Stimulated activated memory B cell treated with anti-CD40 and anti-IgM and Interleukin-4, amounts not matched to agents 10 μg/mL and 1 μg/mL and 100 μg/mL, for 72 hours (primary cell): ENCODE data around the gene PYCARD.
"Not testable (repeated sequence)": the region's sequence is repeated elsewhere in the genome, so short reads cannot be mapped to it uniquely, and the experiment has no call there.

Experiments
- ATAC-seq: fragments of 150-1000 bp; cut with Tn5 transposase; 2 replicates; pipeline ENCODE4 v1.10.0; 2021
- H3K27ac Mint-ChIP-seq: one replicate; pipeline ENCODE4 v1.8.0; 2022; ENCODE audit warnings: mild to moderate bottlenecking, mixed read lengths
- H3K27me3 Mint-ChIP-seq: one replicate; pipeline ENCODE4 v1.8.0; 2022; ENCODE audit warnings: mixed read lengths
- H3K36me3 Mint-ChIP-seq: one replicate; pipeline ENCODE4 v1.8.0; 2022; ENCODE audit warnings: mixed read lengths
- H3K4me1 Mint-ChIP-seq: one replicate; pipeline ENCODE4 v1.8.0; 2022; ENCODE audit warnings: mixed read lengths
- H3K4me3 Mint-ChIP-seq: one replicate; pipeline ENCODE4 v1.8.0; 2022; ENCODE audit warnings: mild to moderate bottlenecking, moderate library complexity, mixed read lengths
- H3K9me3 Mint-ChIP-seq: one replicate; pipeline ENCODE4 v1.8.0; 2022; ENCODE audit warnings: mixed read lengths

PYCARD gene

DNA sequence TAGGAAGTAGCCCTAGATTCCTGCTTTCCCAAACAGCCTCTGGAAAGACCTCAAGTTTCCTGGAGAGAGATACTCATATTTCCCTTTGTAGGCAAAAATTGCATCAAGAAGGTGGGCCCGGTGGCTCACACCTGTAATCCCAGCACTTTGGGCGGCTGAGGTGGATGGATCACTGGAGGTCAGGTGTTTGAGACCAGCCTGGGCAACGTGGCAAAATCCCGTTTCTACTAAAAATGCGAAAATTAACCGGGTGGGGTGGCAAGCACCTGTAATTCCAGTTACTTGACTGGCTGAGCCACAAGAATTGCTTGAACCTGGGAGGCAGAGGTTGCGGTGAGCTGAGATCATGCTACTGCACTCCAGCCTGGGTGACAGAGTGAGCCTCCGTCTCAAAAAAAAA lies 2.4 kb downstream of the PYCARD start:
- Mint-ChIP-seq H3K27ac (peak overlapping the region; percentile 2), H3K4me1 (peaks cover 63% of the 10 kb centered on the region), H3K36me3 (peaks cover 15% of the 10 kb centered on the region)
- not testable (repeated sequence) for H3K27me3 Mint-ChIP-seq, H3K4me3 Mint-ChIP-seq, H3K9me3 Mint-ChIP-seq, ATAC-seq

DNA sequence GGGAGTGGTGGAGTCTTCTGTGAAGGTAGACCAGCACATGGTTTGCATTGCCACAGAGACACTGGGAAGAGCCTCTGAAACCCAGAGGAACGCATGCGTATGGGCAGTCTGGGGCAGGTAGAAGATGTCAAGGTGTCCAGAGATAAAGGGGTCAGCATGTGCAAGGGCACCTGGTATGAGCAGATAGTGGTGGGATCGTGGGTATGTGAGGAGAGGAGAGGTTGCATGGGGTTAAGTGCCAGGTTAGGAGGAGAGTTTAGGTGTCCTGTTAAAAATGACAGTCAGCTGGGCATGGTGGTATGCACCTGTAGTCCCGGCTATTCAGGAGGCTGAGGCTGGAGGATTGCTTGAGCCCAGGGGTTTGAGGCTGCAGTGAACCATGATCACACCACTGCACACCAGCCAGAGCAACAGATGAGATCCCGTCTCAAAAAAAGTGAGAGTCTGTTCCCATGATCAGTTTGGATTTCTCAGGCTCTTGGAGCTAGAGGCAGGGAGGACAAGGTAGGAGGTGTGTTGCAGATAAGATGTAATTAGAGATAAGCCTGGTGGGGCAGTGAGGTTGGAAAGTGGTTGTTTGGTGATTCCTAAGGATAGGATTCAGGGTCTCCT lies 3.0 kb downstream of the PYCARD start:
- no peak for ATAC-seq
- Mint-ChIP-seq H3K4me3 (no peak overlapping the region), H3K36me3 (peaks cover 19% of the 10 kb centered on the region)

DNA sequence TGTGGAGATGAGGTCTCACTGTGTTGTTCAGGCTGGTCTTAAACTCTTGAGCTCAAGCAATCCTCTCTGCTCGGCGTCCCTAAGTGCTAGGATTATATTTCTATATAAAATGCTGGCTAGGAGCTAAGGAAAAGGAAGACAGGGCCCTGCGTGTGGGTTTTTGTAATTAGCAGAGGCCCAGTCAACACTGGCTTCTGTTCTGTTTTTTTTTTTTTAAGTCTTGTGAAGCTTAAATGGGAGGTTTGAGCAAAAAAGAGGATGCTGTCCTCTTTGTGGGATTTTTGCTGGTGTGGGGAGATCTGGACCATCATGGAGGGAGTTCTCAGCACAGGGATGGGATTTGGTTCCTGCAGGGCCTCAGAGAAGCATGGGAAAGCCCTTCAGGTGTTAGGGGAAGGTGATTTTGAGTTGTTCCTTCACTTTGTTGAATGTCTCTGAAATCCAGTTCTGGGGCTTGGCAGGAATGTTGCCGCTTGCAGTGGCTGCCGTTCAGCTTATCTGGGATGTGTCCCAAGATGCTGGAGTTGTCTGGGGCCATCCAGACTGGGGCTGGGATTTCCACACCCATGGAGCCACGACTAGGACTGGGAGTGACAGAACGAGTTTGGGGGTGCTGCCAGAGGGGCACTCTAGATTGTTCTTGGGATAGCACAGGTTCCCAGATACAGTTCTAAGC lies 4.2 kb downstream of the PYCARD start:
- ATAC-seq, result no peak
- no peaks in the 10 kb centered on the region for H3K27me3 Mint-ChIP-seq
- H3K27ac Mint-ChIP-seq, result peak overlapping the region; percentile 68
- H3K4me3 Mint-ChIP-seq, result no peak overlapping the region
- H3K36me3 Mint-ChIP-seq, result peaks cover 29% of the 10 kb centered on the region
- no peaks in the 10 kb centered on the region for H3K9me3 Mint-ChIP-seq
- peaks cover 56% of the 10 kb centered on the region for H3K4me1 Mint-ChIP-seq

More for the DNA sequence above, 3.0 kb downstream of the PYCARD start:
- Mint-ChIP-seq H3K27ac (peak overlapping the region; percentile 2), H3K9me3 (no peaks in the 10 kb centered on the region), H3K27me3 (no peaks in the 10 kb centered on the region), H3K4me1 (peaks cover 57% of the 10 kb centered on the region)

DNA sequence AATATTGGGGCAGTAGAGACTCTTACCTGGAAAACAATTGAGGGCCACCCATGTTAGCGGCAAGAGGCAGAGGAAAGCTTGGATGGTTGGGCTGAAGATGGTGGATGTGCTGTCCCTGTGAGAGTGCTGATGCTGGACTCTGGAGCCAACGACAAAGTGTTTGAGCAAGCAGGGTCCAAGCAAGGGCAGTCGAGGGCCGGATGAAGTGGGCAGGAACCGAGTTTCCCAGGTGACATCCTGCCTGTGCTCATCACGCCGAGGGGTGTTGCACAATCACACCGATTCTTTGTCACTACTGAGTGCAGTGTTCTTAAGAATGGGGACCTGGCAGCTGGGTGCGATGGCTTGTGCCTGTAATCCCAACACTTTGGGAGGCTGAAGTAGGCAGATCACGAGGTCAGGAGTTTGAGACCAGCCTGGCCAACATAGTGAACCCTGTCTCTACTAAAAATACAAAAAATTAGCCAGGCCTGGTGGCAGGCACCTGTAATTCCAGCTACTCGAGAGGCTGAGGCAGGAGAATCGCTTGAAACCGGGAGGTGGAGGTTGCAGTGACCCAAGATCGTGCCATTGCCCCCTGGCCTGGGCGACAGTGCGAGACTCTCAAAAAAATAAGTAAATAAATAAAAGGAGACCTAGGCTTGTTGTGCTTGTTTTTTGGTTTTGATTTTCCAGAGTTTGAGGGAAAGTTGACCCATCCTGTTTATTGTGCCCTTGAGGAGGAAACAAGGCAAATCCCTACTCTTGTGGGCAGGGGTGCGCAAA lies 6.1 kb downstream of the PYCARD start:
- Mint-ChIP-seq H3K4me3 (no peak overlapping the region), H3K36me3 (peaks cover 39% of the 10 kb centered on the region), H3K27ac (no peak overlapping the region), H3K27me3 (no peaks in the 10 kb centered on the region), H3K4me1 (peaks cover 53% of the 10 kb centered on the region), H3K9me3 (no peaks in the 10 kb centered on the region)
- ATAC-seq, result no peak

DNA sequence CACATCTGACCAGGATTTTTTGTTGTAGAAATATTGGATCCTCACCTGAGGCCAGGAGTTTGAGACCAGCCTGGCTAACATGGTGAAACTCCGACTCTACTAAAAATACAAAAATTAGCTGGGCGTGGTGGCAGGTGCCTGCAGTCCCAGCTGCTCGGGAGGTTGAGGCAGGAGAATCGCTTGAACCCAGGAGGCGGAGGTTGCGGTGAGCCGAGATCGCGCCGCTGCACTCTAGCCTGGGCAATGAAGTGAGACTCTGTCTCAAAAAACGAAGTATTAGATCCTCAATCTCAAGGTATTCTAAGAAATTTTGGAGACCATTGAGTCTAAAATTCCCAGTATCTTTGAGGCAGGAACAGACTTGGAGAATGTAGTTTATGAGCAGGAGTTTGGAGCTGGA lies 6.7 kb downstream of the PYCARD start:
- H3K9me3 Mint-ChIP-seq, H3K4me3 Mint-ChIP-seq, H3K27ac Mint-ChIP-seq, ATAC-seq, H3K27me3 Mint-ChIP-seq: not testable (repeated sequence)
- H3K36me3 Mint-ChIP-seq, result peaks cover 45% of the 10 kb centered on the region
- peaks cover 53% of the 10 kb centered on the region for H3K4me1 Mint-ChIP-seq

DNA sequence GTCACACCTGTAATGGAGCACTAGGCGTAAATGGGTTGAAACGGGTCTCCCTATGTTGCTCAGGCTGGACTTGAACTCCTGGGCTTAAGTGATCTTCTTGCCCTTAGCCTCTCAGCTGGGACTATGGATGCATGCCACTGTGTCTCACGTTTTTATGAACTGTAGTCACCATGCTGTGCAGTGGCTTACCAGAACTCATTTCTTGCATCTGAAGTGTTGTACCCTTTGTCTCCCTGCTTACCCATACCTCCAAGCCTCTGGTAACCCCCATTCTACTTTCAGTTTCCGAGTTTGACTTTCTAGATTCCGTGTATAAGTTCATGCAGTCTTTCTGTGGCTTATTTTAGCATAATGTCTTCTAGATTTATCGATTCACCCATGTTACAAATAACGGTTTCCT lies 7.7 kb downstream of the PYCARD start:
- ATAC-seq, result no peak
- Mint-ChIP-seq H3K27me3 (no peaks in the 10 kb centered on the region), H3K4me1 (peaks cover 57% of the 10 kb centered on the region), H3K9me3 (no peaks in the 10 kb centered on the region), H3K4me3 (no peak overlapping the region), H3K36me3 (peaks cover 55% of the 10 kb centered on the region), H3K27ac (no peak overlapping the region)

DNA sequence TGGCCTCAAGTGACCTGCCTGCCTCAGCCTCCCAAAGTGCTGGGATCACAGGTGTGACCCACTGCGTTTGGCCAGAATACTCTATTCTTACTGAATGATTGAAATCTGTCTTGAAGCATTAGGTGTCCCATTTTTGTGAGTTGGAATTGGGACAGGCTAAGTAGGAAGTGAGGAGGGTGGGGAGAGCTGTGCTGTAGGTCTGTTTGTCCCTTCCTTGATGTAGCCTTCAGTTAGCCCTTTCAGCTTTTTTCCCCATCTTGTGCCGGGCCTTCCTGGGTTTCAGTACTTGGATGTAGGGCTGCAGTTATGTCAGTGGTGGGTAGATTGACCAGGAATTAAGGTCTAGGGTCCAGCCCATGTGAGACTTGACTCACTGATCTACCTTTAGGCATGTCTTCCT lies 8.7 kb downstream of the PYCARD start:
- H3K36me3 Mint-ChIP-seq, result peaks cover 59% of the 10 kb centered on the region
- H3K27ac Mint-ChIP-seq, result no peak overlapping the region
- peaks cover 58% of the 10 kb centered on the region for H3K4me1 Mint-ChIP-seq
- H3K4me3 Mint-ChIP-seq, result no peak overlapping the region
- no peak for ATAC-seq
- H3K27me3 Mint-ChIP-seq, result no peaks in the 10 kb centered on the region
- H3K9me3 Mint-ChIP-seq, result no peaks in the 10 kb centered on the region

DNA sequence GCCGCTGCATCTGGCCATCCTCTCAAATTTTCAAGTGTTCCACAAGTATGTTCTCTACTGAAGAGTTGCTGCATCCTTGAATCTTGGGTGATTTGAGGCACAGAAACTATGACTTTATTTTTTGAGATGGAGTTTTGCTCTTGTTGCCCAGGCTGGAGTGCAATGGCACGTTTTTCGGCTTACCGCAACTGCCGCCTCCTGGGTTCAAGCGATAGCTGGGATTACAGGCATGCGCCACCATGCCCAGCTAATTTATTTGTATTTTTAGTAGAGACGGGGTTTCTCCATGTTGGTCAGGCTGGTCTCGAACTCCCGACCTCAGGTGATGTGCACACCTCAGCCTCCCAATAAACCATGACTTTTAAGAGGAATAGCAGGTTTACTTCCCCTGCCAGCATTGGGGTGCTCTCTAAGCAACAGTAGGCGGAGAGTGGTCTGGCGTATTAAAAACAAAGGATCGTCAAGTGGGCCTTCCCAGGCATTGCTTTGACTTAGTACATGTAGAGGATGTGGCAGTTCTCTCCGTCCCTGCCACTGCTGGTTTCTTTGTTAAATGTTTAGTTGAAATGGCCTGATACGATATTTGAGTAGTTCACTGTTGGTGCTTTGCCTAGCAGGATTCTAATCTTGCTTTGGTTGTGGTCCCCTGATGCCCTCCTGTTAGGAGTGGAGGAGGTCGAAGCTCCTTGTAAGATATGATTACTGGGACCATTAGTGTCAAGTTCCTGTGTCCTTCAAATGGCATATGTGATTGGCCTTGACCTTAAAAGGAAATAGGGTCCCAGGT lies 9.5 kb downstream of the PYCARD start:
- H3K36me3 Mint-ChIP-seq, result peaks cover 67% of the 10 kb centered on the region
- H3K27ac Mint-ChIP-seq, result no peak overlapping the region
- H3K4me1 Mint-ChIP-seq, result peaks cover 50% of the 10 kb centered on the region

DNA sequence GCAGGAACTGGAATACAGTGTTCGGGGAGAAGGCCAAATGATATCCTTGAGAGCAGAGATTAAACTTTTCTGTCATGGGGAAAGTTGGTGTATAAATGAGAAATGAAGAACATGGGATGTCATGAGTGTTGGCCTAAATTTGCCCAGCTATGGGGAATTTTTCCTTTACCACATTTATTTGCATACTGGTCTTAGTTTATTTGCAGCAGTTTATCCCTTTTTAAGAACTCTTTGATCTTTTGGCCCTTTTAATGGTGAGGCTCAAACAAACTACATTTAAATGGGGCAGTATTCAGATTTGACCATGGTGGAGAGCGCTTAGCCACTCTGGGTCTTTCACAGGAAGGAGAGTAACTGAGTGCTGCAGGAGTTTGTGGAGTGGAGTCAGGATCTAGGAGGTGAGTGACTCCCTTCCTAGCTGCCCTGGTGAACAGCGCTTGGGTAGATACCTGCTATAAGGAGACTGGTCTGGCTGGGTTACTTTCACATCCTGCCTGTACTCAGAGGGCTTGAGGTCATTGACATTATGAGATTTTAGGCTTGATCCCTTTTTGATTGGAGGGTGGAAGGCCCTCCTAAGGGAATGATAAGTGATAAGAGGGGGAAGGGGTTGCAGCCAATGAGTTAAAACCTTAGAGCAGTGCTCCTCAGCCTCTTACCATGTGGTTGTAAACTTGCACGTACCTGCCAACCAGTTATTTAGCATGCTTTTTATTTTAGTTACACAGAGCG lies 10.7 kb downstream of the PYCARD start:
- ATAC-seq, result no peak
- H3K4me1 Mint-ChIP-seq, result peaks cover 53% of the 10 kb centered on the region
- H3K4me3 Mint-ChIP-seq, result no peak overlapping the region
- H3K27me3 Mint-ChIP-seq, result no peaks in the 10 kb centered on the region
- H3K36me3 Mint-ChIP-seq, result peaks cover 79% of the 10 kb centered on the region
- peak overlapping the region; percentile 35 for H3K27ac Mint-ChIP-seq
- H3K9me3 Mint-ChIP-seq, result no peaks in the 10 kb centered on the region

More for the DNA sequence above, 9.5 kb downstream of the PYCARD start:
- Mint-ChIP-seq H3K4me3 (no peak overlapping the region), H3K9me3 (no peaks in the 10 kb centered on the region), H3K27me3 (no peaks in the 10 kb centered on the region)
- no peak for ATAC-seq

DNA sequence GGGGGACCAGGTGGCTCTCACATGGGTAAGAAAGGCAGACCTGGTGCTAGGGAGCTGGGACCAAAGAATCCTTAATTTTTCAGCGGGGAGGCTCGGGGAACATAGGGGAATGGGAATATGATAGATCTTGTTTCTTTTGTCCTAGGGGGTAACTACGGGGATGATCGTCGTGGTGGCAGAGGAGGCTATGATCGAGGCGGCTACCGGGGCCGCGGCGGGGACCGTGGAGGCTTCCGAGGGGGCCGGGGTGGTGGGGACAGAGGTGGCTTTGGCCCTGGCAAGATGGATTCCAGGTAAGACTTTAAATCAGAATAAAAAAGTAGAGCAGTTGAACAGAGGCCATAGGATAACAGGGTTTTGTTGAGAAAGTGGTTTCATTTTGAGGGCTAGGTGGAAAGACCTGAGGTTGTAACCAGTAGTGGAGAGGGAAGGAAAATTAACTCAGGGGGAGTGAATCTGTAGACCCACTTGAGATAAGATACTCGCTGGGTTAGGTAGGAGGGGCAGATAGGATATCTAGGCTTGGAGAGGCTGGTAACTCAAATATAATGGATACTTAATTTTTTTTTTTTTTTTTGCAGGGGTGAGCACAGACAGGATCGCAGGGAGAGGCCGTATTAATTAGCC lies 11.6 kb downstream of the PYCARD start:
- Mint-ChIP-seq H3K4me3 (no peak overlapping the region), H3K9me3 (no peaks in the 10 kb centered on the region), H3K36me3 (peaks cover 84% of the 10 kb centered on the region), H3K27ac (peak overlapping the region; percentile 48), H3K4me1 (peaks cover 56% of the 10 kb centered on the region), H3K27me3 (no peaks in the 10 kb centered on the region)
- no peak for ATAC-seq

DNA sequence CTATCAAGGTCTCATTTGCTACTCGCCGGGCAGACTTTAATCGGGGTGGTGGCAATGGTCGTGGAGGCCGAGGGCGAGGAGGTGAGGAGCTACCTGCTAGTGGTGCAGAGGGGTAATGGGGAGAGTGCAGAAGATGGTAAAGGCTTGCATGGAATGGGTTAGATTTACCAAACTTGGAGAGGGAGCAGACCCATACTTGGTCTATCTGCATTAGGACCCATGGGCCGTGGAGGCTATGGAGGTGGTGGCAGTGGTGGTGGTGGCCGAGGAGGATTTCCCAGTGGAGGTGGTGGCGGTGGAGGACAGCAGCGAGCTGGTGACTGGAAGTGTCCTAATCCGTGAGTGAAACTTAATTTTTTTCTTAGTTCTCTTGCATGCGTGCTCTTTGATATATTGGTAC lies 12.5 kb downstream of the PYCARD start:
- Mint-ChIP-seq H3K27me3 (no peaks in the 10 kb centered on the region), H3K36me3 (peaks cover 88% of the 10 kb centered on the region), H3K27ac (peak overlapping the region; percentile 48), H3K4me3 (no peak overlapping the region), H3K9me3 (no peaks in the 10 kb centered on the region), H3K4me1 (peaks cover 63% of the 10 kb centered on the region)
- no peak for ATAC-seq

DNA sequence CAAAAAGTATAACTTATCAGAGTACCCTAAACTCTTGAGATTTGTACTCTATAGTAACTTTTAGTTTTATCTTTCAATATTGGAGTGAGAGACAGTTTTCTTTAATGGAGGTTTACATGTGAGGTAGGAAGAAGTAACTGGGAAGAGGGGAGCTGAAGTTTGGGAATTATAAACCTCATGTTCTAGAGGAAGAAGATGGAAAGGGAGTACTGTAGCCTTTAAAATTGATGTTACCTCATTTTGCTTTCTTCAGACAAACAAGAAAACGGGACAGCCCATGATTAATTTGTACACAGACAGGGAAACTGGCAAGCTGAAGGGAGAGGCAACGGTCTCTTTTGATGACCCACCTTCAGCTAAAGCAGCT lies 13.2 kb downstream of the PYCARD start:
- no peaks in the 10 kb centered on the region for H3K9me3 Mint-ChIP-seq
- peaks cover 70% of the 10 kb centered on the region for H3K4me1 Mint-ChIP-seq
- peak overlapping the region; percentile 48 for H3K27ac Mint-ChIP-seq
- H3K36me3 Mint-ChIP-seq, result peaks cover 90% of the 10 kb centered on the region
- ATAC-seq, result no peak
- H3K4me3 Mint-ChIP-seq, result no peak overlapping the region
- H3K27me3 Mint-ChIP-seq, result no peaks in the 10 kb centered on the region

DNA sequence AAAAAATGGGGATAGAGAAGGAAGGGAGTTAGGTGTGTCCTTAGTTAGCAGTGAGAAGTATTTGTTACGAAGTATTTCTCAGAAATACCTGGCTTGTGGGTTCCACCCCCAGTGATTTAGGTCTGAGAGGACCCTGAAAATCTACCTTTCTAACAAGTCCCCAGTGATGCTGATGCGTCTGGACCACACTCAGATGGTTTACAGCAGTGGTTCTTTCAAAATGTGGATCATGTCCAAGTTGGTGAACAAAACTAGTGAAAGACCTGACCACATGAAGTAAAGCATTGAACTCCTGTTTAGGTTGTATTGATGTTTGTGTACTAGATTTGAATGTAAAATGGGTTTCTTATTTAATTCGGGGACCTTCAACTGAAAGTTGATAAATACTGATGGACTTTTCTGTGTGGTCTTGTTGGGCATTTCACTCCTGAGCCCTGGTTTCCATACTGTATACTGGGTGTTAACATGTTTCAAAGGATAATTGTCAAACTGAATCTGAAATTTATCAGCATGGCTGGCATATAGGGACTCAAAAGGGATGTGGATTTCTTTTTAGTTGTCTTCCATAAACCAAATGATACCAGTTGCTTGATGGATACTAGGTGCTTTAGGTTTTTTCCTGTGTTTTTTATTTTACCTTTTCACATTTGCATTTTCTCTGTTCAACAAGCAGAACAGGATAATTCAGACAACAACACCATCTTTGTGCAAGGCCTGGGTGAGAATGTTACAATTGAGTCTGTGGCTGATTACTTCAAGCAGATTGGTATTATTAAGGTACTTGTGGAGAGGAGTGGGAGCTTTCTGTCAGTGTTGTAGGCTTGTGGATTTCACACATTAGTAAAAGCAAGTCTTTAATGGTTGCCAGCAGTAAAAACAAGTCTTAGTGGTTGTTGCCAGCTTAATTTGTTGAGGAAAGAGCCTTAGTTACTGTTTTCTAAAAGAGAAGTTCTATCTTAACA lies 13.8 kb downstream of the PYCARD start:
- H3K27ac Mint-ChIP-seq, result peak overlapping the region; percentile 48
- H3K9me3 Mint-ChIP-seq, result no peaks in the 10 kb centered on the region
- H3K4me3 Mint-ChIP-seq, result no peak overlapping the region
- peaks cover 70% of the 10 kb centered on the region for H3K4me1 Mint-ChIP-seq
- ATAC-seq, result no peak
- H3K36me3 Mint-ChIP-seq, result peaks cover 89% of the 10 kb centered on the region
- no peaks in the 10 kb centered on the region for H3K27me3 Mint-ChIP-seq
